ENCODE data around the gene OR51G2. TPM values are rescaled to one million over a fixed set of nuclear protein-coding genes. Genes with fewer than 3 reads are reported as not detected.

OR51G2 gene
- total and polyA plus RNA-seq, 12 donors: not detected

DNA sequence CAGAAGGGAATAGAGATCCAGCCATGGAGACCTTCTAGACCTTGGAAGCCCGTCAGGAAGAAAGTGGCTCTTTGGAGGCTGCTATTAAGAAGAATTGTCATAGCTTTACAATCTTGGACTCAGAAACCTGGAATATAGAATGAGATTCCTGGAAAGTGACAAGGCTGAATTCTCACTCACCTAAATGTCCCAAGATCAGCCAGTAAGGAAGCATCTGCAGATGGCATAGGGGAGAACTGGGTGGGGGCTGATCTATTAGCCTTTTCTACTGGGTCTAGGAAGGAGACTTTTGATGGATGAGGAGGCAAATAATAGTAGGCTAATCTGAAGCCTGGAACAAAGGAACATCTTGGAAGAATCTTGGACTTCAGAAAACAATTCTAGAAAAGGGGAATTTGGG lies 5.1 kb upstream of the OR51G2 start, which contains the start of gene OR51G1:
OR51G1 (minus strand) TSS at position 101 of the 400 bp plus-strand sequence; CDS start at position 101, 0 bp downstream.
- no peak for DNase-seq

DNA sequence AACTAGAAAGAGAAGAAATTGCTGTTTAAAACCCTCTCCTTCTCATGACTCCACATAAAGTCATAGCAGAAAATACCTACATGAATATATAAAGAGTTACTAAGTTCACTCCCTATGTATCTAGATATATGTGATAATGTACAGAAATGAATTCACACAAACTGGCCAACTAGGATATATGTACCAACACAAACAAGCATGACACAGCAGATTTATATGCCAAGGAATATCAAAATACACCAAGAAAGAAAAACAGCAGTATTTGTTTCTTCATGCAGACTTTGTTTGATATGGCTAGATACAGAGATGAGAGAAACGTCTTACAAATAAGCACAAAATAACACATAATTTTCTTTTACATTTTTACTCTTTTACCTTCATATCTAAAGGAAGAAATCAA lies 3.2 kb upstream of the OR51G2 start:
- 21 to 55% (median 33%) methylated on average over 1 of the region's 1 CpG for WGBS, 4 donors
- Histone ChIP-seq H3K27me3 (no peaks in the 10 kb centered on the region), H3K27ac (no peak overlapping the region), H3K9me3 (replicated peaks in 1 of 3) (no peaks in the 10 kb centered on the region), H3K4me1 (replicated peaks in 1 of 2) (no peaks in the 10 kb centered on the region), H3K4me3 (no peak overlapping the region), H3K36me3 (replicated peaks in 1 of 2) (no peaks in the 10 kb centered on the region)
- intact Hi-C loops (cut with DNase I): no loop called here
- no peak for DNase-seq
- TF ChIP-seq, protein P1, sequence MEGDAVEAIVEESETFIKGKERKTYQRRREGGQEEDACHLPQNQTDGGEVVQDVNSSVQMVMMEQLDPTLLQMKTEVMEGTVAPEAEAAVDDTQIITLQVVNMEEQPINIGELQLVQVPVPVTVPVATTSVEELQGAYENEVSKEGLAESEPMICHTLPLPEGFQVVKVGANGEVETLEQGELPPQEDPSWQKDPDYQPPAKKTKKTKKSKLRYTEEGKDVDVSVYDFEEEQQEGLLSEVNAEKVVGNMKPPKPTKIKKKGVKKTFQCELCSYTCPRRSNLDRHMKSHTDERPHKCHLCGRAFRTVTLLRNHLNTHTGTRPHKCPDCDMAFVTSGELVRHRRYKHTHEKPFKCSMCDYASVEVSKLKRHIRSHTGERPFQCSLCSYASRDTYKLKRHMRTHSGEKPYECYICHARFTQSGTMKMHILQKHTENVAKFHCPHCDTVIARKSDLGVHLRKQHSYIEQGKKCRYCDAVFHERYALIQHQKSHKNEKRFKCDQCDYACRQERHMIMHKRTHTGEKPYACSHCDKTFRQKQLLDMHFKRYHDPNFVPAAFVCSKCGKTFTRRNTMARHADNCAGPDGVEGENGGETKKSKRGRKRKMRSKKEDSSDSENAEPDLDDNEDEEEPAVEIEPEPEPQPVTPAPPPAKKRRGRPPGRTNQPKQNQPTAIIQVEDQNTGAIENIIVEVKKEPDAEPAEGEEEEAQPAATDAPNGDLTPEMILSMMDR (IDR thresholded peaks at IDR 0.05): no peak
- no peak for TF ChIP-seq POLR2A (IDR thresholded peaks at IDR 0.05)

More for the DNA sequence above, 5.1 kb upstream of the OR51G2 start, which contains the start of gene OR51G1:
- no peaks in the 10 kb centered on the region for H3K4me1 ChIP-seq (replicated peaks in 1 of 2)
- TF ChIP-seq, protein P1 (IDR thresholded peaks at IDR 0.05): no peak
- intact Hi-C loops (cut with DNase I): no loop called here
- no peaks in the 10 kb centered on the region for H3K9me3 ChIP-seq (replicated peaks in 1 of 3)
- H3K36me3 ChIP-seq (replicated peaks in 1 of 2): no peaks in the 10 kb centered on the region
- WGBS, 4 donors: 37 to 71% (median 64%) methylated on average over 1 of the region's 1 CpG
- no peak within 1 kb of the TSS for H3K4me3 ChIP-seq
- no peak within 1 kb of the TSS for H3K27ac ChIP-seq
- H3K27me3 ChIP-seq: no peaks in the 10 kb centered on the region

DNA sequence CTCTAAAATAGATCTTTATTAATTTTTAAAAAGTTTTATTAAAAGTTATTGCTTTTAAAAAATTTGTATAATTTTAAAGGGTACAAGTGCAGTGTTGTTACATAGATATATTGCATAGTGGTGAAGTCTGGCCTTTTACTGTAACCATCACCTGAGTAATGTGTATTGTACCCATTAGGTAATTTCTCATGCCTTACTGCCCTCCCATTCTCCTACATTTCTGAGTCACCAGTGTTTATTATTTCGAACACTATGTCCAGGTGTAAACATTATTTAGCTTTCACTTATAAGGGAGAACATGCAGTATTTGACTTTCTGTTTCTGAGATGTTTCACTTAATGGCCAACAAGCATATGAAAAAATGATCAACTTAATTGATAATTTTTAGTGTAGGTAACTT lies 2.6 kb upstream of the OR51G2 start:
- TF ChIP-seq POLR2A (IDR thresholded peaks at IDR 0.05): no peak
- TF ChIP-seq, protein P1 (IDR thresholded peaks at IDR 0.05): no peak
- no peak for DNase-seq
- H3K27me3 ChIP-seq: no peaks in the 10 kb centered on the region
- intact Hi-C loops (cut with DNase I): no loop called here
- no peaks in the 10 kb centered on the region for H3K36me3 ChIP-seq (replicated peaks in 1 of 2)
- H3K4me3 ChIP-seq: no peak overlapping the region
- no peaks in the 10 kb centered on the region for H3K4me1 ChIP-seq (replicated peaks in 1 of 2)
- 50 to 69% (median 67%) methylated on average over 1 of the region's 1 CpG for WGBS, 4 donors
- no peaks in the 10 kb centered on the region for H3K9me3 ChIP-seq (replicated peaks in 1 of 3)
- H3K27ac ChIP-seq: no peak overlapping the region

DNA sequence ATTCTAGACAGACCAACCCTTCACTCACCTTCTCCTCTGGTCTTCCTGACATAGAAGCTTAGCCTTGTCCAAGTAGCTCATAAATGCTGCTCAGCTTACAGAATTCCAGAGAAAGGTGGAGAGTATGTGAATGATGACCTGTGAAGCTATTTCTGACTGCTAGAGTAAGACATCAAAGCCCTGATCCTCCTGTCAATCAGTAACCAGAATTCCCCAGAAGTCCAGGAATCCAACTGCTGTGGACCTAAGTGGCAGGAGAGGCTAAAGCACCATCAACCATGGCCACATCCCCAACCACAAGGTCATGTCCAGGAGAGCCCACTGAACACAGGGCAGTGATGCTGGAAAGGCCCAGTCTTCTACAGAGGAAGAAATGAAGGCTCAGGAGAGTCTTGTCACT lies 2.6 kb downstream of the OR51G2 start:
- DNase-seq: no peak
- no peaks in the 10 kb centered on the region for H3K4me1 ChIP-seq (replicated peaks in 1 of 2)
- no peaks in the 10 kb centered on the region for H3K27me3 ChIP-seq
- H3K4me3 ChIP-seq: no peak overlapping the region
- intact Hi-C loops (cut with DNase I): no loop called here
- no peaks in the 10 kb centered on the region for H3K9me3 ChIP-seq (replicated peaks in 1 of 3)
- H3K36me3 ChIP-seq (replicated peaks in 1 of 2): no peaks in the 10 kb centered on the region
- H3K27ac ChIP-seq: no peak overlapping the region
- TF ChIP-seq, protein P1 (IDR thresholded peaks at IDR 0.05): no peak
- no peak for TF ChIP-seq POLR2A (IDR thresholded peaks at IDR 0.05)

All from adrenal gland (tissue), 12 donors.